GM12891 (cell line): ENCODE measurements around the gene HOXA6.

ENCODE experiments used
- POLR2A ChIP-seq: IDR thresholded peaks from 2 replicates; pipeline ENCODE4 v1.6.1; 2011; ENCODE audit warnings: low read depth, low read length, control low read depth
- POLR2AphosphoS5 ChIP-seq: IDR thresholded peaks from 2 replicates; pipeline ENCODE4 v1.6.1; 2011; ENCODE audit warnings: low read depth, low read length, control low read depth

GRCh38 chr7:27160145-27160545 is 12.6 kb upstream of the HOXA6 start:
- TF ChIP-seq POLR2A (no peak), POLR2AphosphoS5 (no peak)
